Measurements from ENCODE around the gene ORC5.

The ORC5 gene

DNA sequence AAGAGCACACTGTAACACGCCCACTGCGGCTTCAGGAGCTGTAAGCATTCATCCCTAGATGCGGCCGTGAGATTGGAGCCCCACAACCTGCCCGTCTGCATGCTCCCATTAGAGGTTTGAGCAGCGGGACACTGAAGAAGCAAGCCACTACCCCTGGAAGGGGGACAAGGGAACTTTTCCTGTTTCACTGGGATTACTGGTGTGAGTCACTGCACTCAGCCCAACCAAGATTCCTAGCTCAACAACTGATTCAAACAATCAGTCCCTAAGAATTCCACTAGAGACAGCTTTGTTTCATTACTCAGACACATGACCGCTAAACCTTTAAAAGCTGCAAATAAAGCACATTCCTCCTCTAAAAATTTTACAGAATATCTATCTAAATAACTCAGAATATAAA, 69.8 kb downstream of the ORC5 start:
- H3K4me1 ChIP-seq (ENCODE audit: low read length), result no peaks in the 10 kb centered on the region
- no peak overlapping the region for H3K27ac ChIP-seq (ENCODE audit: low read length)
- no peaks in the 10 kb centered on the region for H4K20me1 ChIP-seq (ENCODE audit: insufficient read depth, low read length)
- no peak overlapping the region for H3K9ac ChIP-seq (ENCODE audit: low read length)
- no peak for TF ChIP-seq EZH2phosphoT487 (IDR thresholded peaks at IDR 0.05; ENCODE audit: low read depth)
- TF ChIP-seq, protein P1, sequence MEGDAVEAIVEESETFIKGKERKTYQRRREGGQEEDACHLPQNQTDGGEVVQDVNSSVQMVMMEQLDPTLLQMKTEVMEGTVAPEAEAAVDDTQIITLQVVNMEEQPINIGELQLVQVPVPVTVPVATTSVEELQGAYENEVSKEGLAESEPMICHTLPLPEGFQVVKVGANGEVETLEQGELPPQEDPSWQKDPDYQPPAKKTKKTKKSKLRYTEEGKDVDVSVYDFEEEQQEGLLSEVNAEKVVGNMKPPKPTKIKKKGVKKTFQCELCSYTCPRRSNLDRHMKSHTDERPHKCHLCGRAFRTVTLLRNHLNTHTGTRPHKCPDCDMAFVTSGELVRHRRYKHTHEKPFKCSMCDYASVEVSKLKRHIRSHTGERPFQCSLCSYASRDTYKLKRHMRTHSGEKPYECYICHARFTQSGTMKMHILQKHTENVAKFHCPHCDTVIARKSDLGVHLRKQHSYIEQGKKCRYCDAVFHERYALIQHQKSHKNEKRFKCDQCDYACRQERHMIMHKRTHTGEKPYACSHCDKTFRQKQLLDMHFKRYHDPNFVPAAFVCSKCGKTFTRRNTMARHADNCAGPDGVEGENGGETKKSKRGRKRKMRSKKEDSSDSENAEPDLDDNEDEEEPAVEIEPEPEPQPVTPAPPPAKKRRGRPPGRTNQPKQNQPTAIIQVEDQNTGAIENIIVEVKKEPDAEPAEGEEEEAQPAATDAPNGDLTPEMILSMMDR (IDR thresholded peaks at IDR 0.05; ENCODE audit: low read depth, low read length), result no peak
- H3K79me2 ChIP-seq (ENCODE audit: low read length), result no peaks in the 10 kb centered on the region
- H3K27me3 ChIP-seq (ENCODE audit: low read depth, low read length), result no peaks in the 10 kb centered on the region
- H2AFZ ChIP-seq (ENCODE audit: low read depth, low read length), result no peak overlapping the region
- peaks cover 23% of the 10 kb centered on the region for H3K36me3 ChIP-seq (replicated peaks; ENCODE audit: low read depth, low read length)
- H3K9me3 ChIP-seq (ENCODE audit: insufficient read depth, low read length), result no peaks in the 10 kb centered on the region
- no peak overlapping the region for H3K4me3 ChIP-seq (ENCODE audit: low read length)
- no peak overlapping the region for H3K4me2 ChIP-seq (ENCODE audit: low read length)

DNA sequence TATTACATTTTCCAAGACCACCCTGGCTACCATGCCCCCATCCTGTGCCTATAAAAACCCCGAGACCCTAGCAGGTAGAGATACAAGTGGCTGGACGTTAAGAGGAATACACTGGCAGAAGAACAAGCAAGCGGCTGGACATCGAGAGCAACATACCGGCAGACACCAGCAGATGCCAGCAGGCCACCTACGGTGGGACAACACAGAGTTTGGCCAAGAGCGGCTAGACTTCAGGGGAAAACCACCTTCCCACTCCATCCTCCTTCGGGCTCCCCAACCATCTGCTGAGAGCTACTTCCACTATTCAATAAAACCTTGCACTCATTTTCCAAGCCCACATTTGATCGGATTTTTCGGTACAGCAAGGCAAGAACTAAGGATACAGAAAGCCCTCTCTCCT, 70.3 kb downstream of the ORC5 start:
- TF ChIP-seq, protein P1 (IDR thresholded peaks at IDR 0.05; ENCODE audit: low read depth, low read length), result no peak
- no peaks in the 10 kb centered on the region for H3K9me3 ChIP-seq (ENCODE audit: insufficient read depth, low read length)
- H3K36me3 ChIP-seq (replicated peaks; ENCODE audit: low read depth, low read length), result peaks cover 27% of the 10 kb centered on the region
- H3K4me1 ChIP-seq (ENCODE audit: low read length), result no peaks in the 10 kb centered on the region
- H3K79me2 ChIP-seq (ENCODE audit: low read length), result no peaks in the 10 kb centered on the region
- H3K4me3 ChIP-seq (ENCODE audit: low read length), result no peak overlapping the region
- H4K20me1 ChIP-seq (ENCODE audit: insufficient read depth, low read length), result no peaks in the 10 kb centered on the region
- no peaks in the 10 kb centered on the region for H3K27me3 ChIP-seq (ENCODE audit: low read depth, low read length)
- H2AFZ ChIP-seq (ENCODE audit: low read depth, low read length), result no peak overlapping the region
- no peak overlapping the region for H3K9ac ChIP-seq (ENCODE audit: low read length)
- H3K4me2 ChIP-seq (ENCODE audit: low read length), result no peak overlapping the region
- no peak overlapping the region for H3K27ac ChIP-seq (ENCODE audit: low read length)

DNA sequence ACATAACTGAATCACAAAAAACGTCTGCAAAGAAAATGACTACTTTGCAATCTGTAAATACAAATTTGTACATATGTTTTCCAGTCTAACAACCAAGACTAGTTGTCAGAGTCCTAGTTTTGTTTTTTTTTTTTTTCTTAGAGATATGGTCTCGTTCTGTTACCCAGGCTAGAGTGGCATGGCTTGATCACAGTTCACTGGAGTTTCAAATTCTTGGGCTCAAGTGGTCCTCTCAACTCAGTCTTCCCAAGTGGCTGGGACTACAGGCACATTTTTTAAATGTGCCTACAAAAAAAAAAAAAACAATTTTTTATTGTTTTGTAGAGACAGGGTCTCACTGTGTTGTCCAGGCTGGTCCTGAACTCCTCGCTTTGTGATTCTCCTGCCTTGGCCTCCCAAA, 70.8 kb downstream of the ORC5 start:
- no peaks in the 10 kb centered on the region for H3K4me1 ChIP-seq (ENCODE audit: low read length)
- H3K36me3 ChIP-seq (replicated peaks; ENCODE audit: low read depth, low read length), result peaks cover 31% of the 10 kb centered on the region
- H3K27me3 ChIP-seq (ENCODE audit: low read depth, low read length), result no peaks in the 10 kb centered on the region
- H2AFZ ChIP-seq (ENCODE audit: low read depth, low read length), result no peak overlapping the region
- H3K4me2 ChIP-seq (ENCODE audit: low read length), result no peak overlapping the region
- H3K27ac ChIP-seq (ENCODE audit: low read length), result no peak overlapping the region
- H3K4me3 ChIP-seq (ENCODE audit: low read length), result no peak overlapping the region
- TF ChIP-seq, protein P1 (IDR thresholded peaks at IDR 0.05; ENCODE audit: low read depth, low read length), result no peak
- TF ChIP-seq EZH2phosphoT487 (IDR thresholded peaks at IDR 0.05; ENCODE audit: low read depth), result no peak
- no peaks in the 10 kb centered on the region for H4K20me1 ChIP-seq (ENCODE audit: insufficient read depth, low read length)
- no peak overlapping the region for H3K9ac ChIP-seq (ENCODE audit: low read length)
- no peaks in the 10 kb centered on the region for H3K9me3 ChIP-seq (ENCODE audit: insufficient read depth, low read length)
- H3K79me2 ChIP-seq (ENCODE audit: low read length), result no peaks in the 10 kb centered on the region

DNA sequence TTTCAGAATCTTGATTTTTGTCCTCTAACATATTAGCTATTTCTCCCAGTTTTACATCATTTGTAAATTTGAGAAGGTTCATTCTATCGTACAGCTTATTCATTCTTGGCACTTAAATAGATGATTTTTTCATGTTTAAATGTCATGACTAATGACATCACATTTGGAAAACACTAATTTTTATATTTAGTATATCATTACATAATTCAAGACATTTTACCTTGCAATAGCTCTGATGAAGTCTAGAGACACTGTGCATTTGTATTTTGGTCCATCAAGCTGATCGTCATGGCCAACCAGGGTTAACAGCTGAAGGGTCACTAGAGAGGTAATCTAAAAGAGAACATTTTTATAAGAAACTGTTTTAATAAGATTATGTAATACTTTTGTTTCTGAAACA, 71.3 kb downstream of the ORC5 start:
- no peak overlapping the region for H3K27ac ChIP-seq (ENCODE audit: low read length)
- no peaks in the 10 kb centered on the region for H4K20me1 ChIP-seq (ENCODE audit: insufficient read depth, low read length)
- H3K9ac ChIP-seq (ENCODE audit: low read length), result no peak overlapping the region
- H3K36me3 ChIP-seq (replicated peaks; ENCODE audit: low read depth, low read length), result peaks cover 31% of the 10 kb centered on the region
- no peak overlapping the region for H3K4me3 ChIP-seq (ENCODE audit: low read length)
- no peaks in the 10 kb centered on the region for H3K4me1 ChIP-seq (ENCODE audit: low read length)
- H3K27me3 ChIP-seq (ENCODE audit: low read depth, low read length), result no peaks in the 10 kb centered on the region
- no peak overlapping the region for H2AFZ ChIP-seq (ENCODE audit: low read depth, low read length)
- no peaks in the 10 kb centered on the region for H3K9me3 ChIP-seq (ENCODE audit: insufficient read depth, low read length)
- no peaks in the 10 kb centered on the region for H3K79me2 ChIP-seq (ENCODE audit: low read length)
- TF ChIP-seq, protein P1 (IDR thresholded peaks at IDR 0.05; ENCODE audit: low read depth, low read length), result no peak
- no peak for TF ChIP-seq EZH2phosphoT487 (IDR thresholded peaks at IDR 0.05; ENCODE audit: low read depth)
- H3K4me2 ChIP-seq (ENCODE audit: low read length), result no peak overlapping the region

Measured in OCI-LY3 (cell line).